Measurements from ENCODE around the gene BIRC6.

BIRC6 gene

GRCh38 chr2:32484937-32485336 is 128.1 kb downstream of the BIRC6 start:
- TF ChIP-seq, protein P1, sequence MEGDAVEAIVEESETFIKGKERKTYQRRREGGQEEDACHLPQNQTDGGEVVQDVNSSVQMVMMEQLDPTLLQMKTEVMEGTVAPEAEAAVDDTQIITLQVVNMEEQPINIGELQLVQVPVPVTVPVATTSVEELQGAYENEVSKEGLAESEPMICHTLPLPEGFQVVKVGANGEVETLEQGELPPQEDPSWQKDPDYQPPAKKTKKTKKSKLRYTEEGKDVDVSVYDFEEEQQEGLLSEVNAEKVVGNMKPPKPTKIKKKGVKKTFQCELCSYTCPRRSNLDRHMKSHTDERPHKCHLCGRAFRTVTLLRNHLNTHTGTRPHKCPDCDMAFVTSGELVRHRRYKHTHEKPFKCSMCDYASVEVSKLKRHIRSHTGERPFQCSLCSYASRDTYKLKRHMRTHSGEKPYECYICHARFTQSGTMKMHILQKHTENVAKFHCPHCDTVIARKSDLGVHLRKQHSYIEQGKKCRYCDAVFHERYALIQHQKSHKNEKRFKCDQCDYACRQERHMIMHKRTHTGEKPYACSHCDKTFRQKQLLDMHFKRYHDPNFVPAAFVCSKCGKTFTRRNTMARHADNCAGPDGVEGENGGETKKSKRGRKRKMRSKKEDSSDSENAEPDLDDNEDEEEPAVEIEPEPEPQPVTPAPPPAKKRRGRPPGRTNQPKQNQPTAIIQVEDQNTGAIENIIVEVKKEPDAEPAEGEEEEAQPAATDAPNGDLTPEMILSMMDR (IDR thresholded peaks at IDR 0.05; ENCODE audit: unreplicated experiment in 3 of 3): no peak
- Mint-ChIP-seq H3K27ac (peak overlapping the region; percentile 43 to 86 (median 48)), H3K36me3 (ENCODE audit: low read depth) (peaks cover 54% of the 10 kb centered on the region), H3K27me3 (ENCODE audit: low read depth) (no peaks in the 10 kb centered on the region), H3K4me1 (peaks cover 17% of the 10 kb centered on the region), H3K4me3 (no peak overlapping the region), H3K9me3 (no peaks in the 10 kb centered on the region)

- H3K27me3 Mint-ChIP-seq (ENCODE audit: low read depth): no peaks in the 10 kb centered on the region
- H3K36me3 Mint-ChIP-seq (ENCODE audit: low read depth): peaks cover 52% of the 10 kb centered on the region
- H3K4me1 Mint-ChIP-seq: peaks cover 17% of the 10 kb centered on the region
- H3K9me3 Mint-ChIP-seq: no peaks in the 10 kb centered on the region
- H3K27ac Mint-ChIP-seq: peak overlapping the region; percentile 43 to 86 (median 48)
- TF ChIP-seq, protein P1 (IDR thresholded peaks at IDR 0.05; ENCODE audit: unreplicated experiment in 3 of 3): no peak
- no peak overlapping the region for H3K4me3 Mint-ChIP-seq
Measured at GRCh38 chr2:32485399-32485798, 128.6 kb downstream of the BIRC6 start.

DNA sequence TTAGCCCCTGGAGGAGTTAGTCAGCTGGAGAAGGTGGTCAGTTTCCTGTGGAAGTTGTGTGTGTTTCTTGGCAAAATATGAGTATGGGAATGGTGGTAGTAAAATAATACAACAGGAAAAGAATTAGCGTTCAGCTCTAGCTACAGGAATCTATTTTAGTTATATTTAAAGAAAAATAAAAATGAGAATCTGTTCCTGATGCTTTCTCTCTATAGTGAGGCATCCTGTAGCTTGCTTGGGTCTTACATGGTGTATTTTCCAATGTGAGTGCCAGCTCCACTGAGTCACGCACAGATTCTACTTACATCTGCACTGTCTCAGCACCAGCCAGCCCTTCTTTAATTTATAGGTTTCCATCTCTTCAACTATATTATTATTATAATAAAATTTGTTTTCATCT is 132.2 kb downstream of the BIRC6 start:
- peaks cover 17% of the 10 kb centered on the region for H3K4me1 Mint-ChIP-seq
- TF ChIP-seq, protein P1 (IDR thresholded peaks at IDR 0.05; ENCODE audit: unreplicated experiment in 3 of 3): no peak
- no peaks in the 10 kb centered on the region for H3K27me3 Mint-ChIP-seq (ENCODE audit: low read depth)
- H3K4me3 Mint-ChIP-seq: no peak overlapping the region
- H3K27ac Mint-ChIP-seq: no peak overlapping the region
- no peaks in the 10 kb centered on the region for H3K9me3 Mint-ChIP-seq
- peaks cover 40% of the 10 kb centered on the region for H3K36me3 Mint-ChIP-seq (ENCODE audit: low read depth)

DNA sequence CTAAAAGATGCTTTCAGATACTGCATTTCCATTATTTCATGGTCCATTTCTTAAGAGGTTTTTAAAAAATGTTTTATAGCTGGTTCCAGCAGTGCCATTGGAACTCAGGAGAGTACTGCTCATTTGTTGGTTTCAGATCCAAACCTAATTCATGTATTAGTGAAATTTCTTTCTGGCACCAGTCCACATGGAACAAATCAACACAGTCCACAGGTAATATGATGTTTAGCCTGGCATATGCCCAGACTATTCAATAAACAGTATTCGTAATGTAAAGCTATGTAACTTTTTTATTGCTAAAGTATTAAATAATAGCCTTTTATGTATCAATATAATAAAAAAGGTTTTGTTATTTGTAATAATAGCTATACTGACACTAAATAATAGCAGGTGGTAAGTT is 134.5 kb downstream of the BIRC6 start:
- TF ChIP-seq, protein P1 (IDR thresholded peaks at IDR 0.05; ENCODE audit: unreplicated experiment in 3 of 3): no peak
- Mint-ChIP-seq H3K36me3 (ENCODE audit: low read depth) (peaks cover 33% of the 10 kb centered on the region), H3K27ac (no peak overlapping the region), H3K27me3 (ENCODE audit: low read depth) (no peaks in the 10 kb centered on the region), H3K4me3 (no peak overlapping the region), H3K9me3 (no peaks in the 10 kb centered on the region), H3K4me1 (peaks cover under 1% of the 10 kb centered on the region)

DNA sequence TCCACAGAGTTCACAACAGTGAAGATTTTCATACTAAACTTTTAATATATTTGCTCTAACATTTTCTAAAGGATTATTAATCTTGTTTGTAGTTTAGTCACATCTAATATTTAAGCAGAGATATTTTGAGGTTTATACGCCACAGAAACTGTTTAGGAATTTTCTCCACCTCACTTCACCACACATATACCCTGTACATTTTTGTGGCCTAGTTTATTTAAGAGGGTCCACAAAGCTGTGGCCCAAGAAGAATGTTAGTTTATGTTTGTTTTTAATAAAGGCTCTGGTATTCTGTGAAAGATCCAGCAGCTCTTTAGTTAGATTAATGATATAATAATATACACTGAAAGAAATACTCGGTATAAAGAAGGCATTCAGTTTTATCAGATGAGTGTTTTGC is 138.3 kb downstream of the BIRC6 start:
- Mint-ChIP-seq H3K4me3 (no peak overlapping the region), H3K4me1 (no peaks in the 10 kb centered on the region), H3K9me3 (no peaks in the 10 kb centered on the region), H3K27ac (peak overlapping the region in 1 of 3 experiments; percentile 73), H3K27me3 (ENCODE audit: low read depth) (no peaks in the 10 kb centered on the region), H3K36me3 (ENCODE audit: low read depth) (peaks cover 41% of the 10 kb centered on the region)
- TF ChIP-seq, protein P1 (IDR thresholded peaks at IDR 0.05; ENCODE audit: unreplicated experiment in 3 of 3): no peak

GRCh38 chr2:32496662-32497061 is 139.8 kb downstream of the BIRC6 start:
- Mint-ChIP-seq H3K9me3 (no peaks in the 10 kb centered on the region), H3K36me3 (ENCODE audit: low read depth) (peaks cover 36% of the 10 kb centered on the region), H3K4me3 (no peak overlapping the region), H3K4me1 (no peaks in the 10 kb centered on the region), H3K27me3 (ENCODE audit: low read depth) (no peaks in the 10 kb centered on the region), H3K27ac (no peak overlapping the region)
- TF ChIP-seq, protein P1 (IDR thresholded peaks at IDR 0.05; ENCODE audit: unreplicated experiment in 3 of 3): no peak
